Rectal smooth muscle tissue (tissue), 1 donor: ENCODE measurements around the gene DAB2.
A peak's percentile ranks its signal among the peaks of the same experiment; 100 is the strongest.

ENCODE experiments used
- H3K27ac ChIP-seq: one replicate; pipeline ENCODE4 v1.7.0; 2013; ENCODE audit warnings: low read depth, low read length, inconsistent platforms
- H3K27me3 ChIP-seq: one replicate; pipeline ENCODE4 v1.7.0; 2013; ENCODE audit warnings: low read length; ENCODE audit not compliant: control insufficient read depth, insufficient read depth
- H3K36me3 ChIP-seq: one replicate; pipeline ENCODE4 v1.7.0; 2013; ENCODE audit warnings: low read length; ENCODE audit not compliant: control insufficient read depth, insufficient read depth
- H3K4me1 ChIP-seq: one replicate; pipeline ENCODE4 v1.7.0; 2013; ENCODE audit warnings: low read length; ENCODE audit not compliant: control insufficient read depth, insufficient read depth
- H3K4me3 ChIP-seq: one replicate; pipeline ENCODE4 v1.7.0; 2013; ENCODE audit warnings: low read length
- H3K9ac ChIP-seq: one replicate; pipeline ENCODE4 v1.7.0; 2013; ENCODE audit warnings: low read length

DAB2 gene

DNA sequence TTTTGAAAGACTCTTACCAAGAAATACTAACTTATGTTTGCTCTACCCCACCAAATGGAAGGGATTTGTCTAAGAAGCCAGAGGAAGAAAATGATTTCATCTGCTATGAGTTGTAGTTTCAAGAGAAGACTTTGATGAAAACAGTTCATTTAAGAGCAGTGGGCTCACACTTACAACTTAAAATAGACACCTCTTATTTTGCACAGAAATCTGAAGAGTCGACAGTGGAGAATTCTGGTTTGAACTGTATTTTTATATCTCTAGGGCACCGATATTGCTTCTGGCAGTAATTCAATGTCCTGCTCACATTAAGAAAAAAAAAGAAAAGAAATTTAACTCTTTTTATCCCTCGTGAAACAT is 1.9 kb upstream of the DAB2 start:
- no peak overlapping the region for H3K9ac ChIP-seq
- H3K4me1 ChIP-seq: peaks cover 5% of the 10 kb centered on the region
- H3K36me3 ChIP-seq: no peaks in the 10 kb centered on the region
- H3K27ac ChIP-seq: no peak overlapping the region
- H3K4me3 ChIP-seq: no peak overlapping the region
- H3K27me3 ChIP-seq: no peaks in the 10 kb centered on the region

DNA sequence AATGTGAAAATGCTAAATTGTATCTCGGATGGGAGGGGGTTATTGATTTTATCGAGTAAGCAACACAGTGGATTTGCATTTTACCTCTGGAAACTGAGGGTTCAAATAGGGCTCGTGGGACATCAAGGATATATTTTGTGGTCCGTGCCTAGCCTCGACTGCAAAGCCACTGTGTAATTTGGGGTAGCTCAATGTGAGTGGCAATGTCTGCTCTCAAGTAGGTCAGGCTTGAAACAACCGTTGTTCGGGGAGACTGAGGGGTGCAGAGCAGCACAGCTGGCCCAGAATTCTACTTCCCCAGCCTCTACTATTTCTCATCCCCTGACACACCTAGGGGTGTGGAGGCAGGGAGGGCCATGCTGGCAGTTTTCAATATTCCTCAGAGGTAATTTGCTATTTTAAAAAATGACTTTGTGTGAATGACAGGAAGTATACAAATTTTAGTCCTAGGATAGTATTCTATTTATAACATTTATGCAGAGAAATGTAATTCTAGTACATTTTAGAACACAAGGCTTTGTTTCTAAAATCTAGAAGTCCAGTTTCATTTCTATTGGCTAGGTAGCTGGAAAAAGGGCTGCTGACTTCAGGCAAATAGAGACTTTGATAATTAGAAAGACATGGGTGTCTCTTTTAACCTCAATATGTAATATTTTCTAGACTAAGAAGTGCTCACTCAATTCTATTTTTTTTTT is 1.4 kb upstream of the DAB2 start:
- Histone ChIP-seq H3K4me3 (no peak overlapping the region), H3K4me1 (peaks cover 5% of the 10 kb centered on the region), H3K9ac (no peak overlapping the region), H3K36me3 (no peaks in the 10 kb centered on the region), H3K27me3 (no peaks in the 10 kb centered on the region), H3K27ac (no peak overlapping the region)

DNA sequence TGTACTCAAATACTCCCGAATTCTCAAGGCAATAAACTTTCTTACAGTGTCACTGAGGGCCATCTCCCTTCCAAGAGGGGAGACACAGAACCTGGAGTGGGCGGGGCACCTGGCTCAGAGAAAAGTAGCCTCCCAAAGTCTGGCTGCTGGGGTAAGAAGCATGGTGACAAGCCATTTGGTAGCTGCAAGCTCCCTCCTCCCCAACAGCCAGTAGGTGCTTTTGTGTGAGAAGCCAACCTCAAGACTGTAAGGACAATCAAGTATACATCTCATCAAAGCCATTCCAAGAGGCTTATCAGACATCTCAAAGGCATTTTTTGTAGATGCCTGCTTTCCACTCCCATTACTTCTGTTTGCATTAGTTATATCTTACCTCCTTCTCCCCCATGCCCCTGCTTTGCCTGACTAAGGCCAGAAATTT is 1.4 kb downstream of the DAB2 start:
- peak overlapping the region; percentile 72 for H3K4me3 ChIP-seq
- H3K36me3 ChIP-seq: no peaks in the 10 kb centered on the region
- no peaks in the 10 kb centered on the region for H3K27me3 ChIP-seq
- peak overlapping the region; percentile 72 for H3K27ac ChIP-seq
- H3K9ac ChIP-seq: no peak overlapping the region
- H3K4me1 ChIP-seq: peaks cover 9% of the 10 kb centered on the region

DNA sequence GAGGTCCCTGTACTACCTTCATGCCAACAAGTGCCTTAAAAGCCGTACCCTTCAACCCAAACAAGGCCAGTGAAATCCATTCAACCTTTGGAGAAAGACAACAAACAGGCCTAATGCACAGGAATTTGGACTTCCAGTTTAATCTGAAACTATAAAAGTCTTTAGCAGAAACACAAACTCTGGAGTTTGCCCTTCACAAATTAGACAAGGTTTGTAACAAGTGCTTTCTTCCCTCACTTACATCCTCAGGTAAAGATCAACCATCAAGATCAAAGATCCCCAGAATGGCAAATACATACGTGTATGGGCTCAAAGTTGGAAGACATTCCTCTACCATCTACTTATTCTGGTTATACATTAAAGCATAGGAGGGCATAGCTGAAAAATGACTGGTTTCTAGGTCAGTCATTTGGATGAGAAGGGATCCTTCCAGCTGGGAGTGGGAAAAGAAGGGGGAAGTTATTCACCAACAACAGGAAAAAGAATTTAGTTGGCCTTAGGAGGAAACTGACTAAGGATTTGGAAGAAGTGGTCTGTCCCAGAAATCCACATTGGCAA is 2.0 kb downstream of the DAB2 start:
- Histone ChIP-seq H3K4me1 (peaks cover 9% of the 10 kb centered on the region), H3K4me3 (peak overlapping the region; percentile 72), H3K27ac (peak overlapping the region; percentile 64)

DNA sequence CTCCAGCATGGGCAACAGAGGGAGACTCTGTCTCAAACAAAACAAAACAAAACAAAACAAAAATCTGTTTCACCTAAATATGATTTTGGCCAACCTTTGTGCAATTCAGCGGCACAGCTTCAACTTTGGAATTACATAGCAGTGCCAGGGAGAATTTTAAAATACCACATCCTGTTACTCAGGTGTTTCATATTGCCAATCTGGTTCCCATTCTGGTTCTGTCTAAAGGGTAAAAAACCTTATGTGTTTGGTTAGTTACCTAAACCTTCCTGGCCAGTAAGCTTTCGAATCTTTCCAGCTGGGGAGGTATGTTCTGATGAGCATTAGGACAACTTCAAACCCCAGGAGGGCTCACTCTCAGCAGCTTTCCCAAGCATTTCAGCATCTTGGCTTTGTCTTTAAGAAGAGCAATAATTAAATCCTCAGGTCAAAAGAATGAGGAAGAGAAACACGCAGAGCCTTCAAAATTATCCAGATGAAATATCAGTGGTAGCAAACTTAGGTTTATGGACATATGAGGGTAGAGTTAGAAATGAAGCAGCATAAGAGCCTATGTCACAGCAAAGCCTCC is 2.7 kb downstream of the DAB2 start:
- Histone ChIP-seq H3K27ac (peak overlapping the region; percentile 64), H3K27me3 (no peaks in the 10 kb centered on the region), H3K36me3 (no peaks in the 10 kb centered on the region), H3K4me1 (peaks cover 9% of the 10 kb centered on the region), H3K9ac (no peak overlapping the region), H3K4me3 (peak overlapping the region; percentile 72)

More for the DNA sequence above, 2.0 kb downstream of the DAB2 start:
- Histone ChIP-seq H3K27me3 (no peaks in the 10 kb centered on the region), H3K36me3 (no peaks in the 10 kb centered on the region), H3K9ac (no peak overlapping the region)

DNA sequence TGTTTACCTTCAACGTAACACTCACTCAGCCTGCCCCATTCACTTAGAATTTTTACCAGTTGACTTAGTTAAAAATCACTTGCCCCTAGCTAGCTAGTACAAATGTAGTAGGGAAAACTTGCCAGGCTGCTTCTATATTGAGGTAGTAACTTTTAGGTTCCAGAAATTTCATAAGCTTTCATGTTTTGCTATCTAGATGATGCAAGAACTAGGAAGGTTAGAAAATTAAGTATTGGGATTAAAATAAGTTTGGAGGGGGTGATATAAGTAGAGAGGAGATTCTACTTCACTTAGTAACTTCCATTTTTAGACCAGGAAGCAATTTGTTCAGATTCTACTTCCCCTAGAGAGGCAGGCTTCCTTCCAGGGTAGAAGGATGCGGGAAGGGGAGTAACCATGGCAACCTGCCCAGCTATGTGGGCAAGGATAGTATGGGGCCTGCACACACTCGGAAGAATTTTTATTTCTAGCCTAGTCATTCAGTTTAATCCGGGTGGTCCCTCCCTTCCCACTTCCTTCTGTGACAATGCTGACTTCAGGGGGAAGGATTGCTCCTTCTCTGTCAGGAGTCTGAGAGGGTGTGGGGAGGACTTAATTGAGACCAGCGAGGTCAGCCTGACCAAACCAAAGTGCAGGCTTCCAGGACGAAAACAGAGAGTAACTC is 4.2 kb downstream of the DAB2 start:
- H3K9ac ChIP-seq: no peak overlapping the region
- H3K27ac ChIP-seq: peak overlapping the region; percentile 50
- H3K36me3 ChIP-seq: no peaks in the 10 kb centered on the region
- no peak overlapping the region for H3K4me3 ChIP-seq
- peaks cover 9% of the 10 kb centered on the region for H3K4me1 ChIP-seq
- H3K27me3 ChIP-seq: no peaks in the 10 kb centered on the region

DNA sequence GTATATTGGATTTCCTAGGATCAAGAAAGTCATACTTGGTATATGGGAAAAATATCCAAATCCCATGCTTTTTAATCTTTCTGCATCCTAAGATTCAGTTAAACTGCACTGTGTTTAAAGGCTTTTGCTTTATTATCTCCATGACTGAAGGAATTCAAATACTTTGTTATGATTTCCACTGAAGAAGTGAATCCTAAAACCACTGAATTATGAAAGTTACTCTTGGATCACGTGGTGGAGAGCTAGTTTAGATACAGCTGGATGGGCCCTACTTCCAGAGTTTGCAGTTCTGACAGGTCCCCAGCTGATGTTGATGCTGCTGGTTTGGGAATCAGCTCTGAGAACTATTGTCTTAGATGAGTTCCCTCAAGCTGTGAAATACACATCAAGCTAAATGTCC is 5.0 kb downstream of the DAB2 start:
- Histone ChIP-seq H3K27ac (no peak overlapping the region), H3K9ac (no peak overlapping the region), H3K36me3 (no peaks in the 10 kb centered on the region), H3K27me3 (no peaks in the 10 kb centered on the region), H3K4me1 (peaks cover 9% of the 10 kb centered on the region), H3K4me3 (no peak overlapping the region)

DNA sequence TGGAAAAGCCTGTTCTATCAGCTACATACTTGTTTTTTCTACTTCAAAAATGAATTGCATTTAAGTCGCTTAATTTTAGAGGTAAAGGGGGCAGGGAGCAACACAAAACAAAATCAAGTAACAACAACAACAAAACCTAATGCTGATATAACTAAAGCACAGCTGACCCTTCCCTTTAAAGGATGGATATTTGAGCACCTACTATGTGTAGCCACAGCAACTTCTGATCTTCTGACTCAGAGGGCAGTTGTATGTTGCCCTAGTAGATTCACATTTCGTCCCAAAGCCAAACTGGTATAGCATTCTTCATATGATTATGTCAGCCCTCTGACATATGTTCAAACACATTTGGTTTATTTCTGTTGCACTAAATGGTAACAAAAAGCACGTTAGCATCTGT is 6.8 kb downstream of the DAB2 start:
- H3K4me1 ChIP-seq: peaks cover 9% of the 10 kb centered on the region
- H3K4me3 ChIP-seq: no peak overlapping the region
- H3K27me3 ChIP-seq: no peaks in the 10 kb centered on the region
- H3K9ac ChIP-seq: no peak overlapping the region
- H3K27ac ChIP-seq: no peak overlapping the region
- no peaks in the 10 kb centered on the region for H3K36me3 ChIP-seq

DNA sequence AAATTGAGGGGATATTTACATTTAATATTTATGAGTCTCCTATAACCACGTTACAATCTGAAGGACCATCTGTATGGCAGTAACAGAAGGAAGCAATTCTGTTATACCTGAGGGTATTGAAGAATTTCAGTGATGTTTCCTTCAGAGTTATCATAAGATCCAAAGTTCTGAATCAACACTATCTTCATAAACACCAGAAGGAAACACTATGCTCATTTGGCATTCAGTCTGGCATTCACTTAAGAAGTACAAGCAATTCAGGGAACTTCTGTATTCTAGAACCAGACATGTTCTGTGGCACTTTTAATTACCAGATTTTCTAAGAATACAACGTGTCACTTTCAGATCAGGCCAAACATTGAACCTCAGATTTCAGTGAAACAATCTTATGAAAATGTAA is 9.6 kb downstream of the DAB2 start:
- peaks cover 4% of the 10 kb centered on the region for H3K4me1 ChIP-seq

DNA sequence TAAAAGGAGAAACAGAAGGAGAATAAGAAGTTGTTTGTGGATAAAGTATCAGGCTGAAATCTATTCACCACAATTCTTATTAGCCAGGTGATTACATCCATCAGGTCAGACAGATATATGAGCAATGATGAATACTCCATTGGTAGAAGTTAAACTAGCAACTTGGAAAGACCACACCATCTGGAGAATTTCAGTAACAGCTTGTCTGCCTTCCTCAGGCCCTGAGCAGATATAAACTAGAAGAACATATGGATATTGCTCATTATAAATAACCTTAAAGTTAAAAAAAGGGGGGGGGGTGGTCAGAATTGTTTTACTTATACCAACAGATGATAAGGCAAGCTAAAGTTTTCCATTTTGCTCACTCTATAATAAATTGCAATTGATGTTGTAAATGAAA is 10.4 kb downstream of the DAB2 start:
- Histone ChIP-seq H3K4me1 (peaks cover 4% of the 10 kb centered on the region), H3K4me3 (no peak overlapping the region), H3K9ac (no peak overlapping the region), H3K36me3 (no peaks in the 10 kb centered on the region), H3K27ac (no peak overlapping the region), H3K27me3 (no peaks in the 10 kb centered on the region)

More for the DNA sequence above, 9.6 kb downstream of the DAB2 start:
- H3K27ac ChIP-seq: no peak overlapping the region
- no peak overlapping the region for H3K4me3 ChIP-seq
- no peaks in the 10 kb centered on the region for H3K27me3 ChIP-seq
- no peaks in the 10 kb centered on the region for H3K36me3 ChIP-seq
- no peak overlapping the region for H3K9ac ChIP-seq

DNA sequence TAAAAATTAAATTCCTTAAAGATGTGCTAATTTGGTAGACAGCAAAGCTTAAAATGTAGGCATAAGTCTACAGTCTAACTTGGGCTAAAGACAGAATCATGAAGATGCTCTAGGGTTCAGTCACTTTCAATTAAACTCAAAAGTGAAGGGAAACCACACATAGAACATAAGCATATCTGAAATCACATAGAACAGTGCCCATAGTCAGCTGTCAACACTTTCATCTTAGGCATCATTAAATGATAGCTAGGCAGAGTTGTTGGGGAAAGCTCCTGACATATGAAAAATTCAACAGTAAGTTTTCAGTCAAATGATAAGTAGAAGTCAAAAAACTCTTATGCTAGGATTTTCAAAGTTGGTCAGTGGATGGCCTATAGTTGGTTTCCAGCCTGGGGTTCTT is 11.0 kb downstream of the DAB2 start:
- Histone ChIP-seq H3K9ac (no peak overlapping the region), H3K4me1 (peaks cover 4% of the 10 kb centered on the region), H3K36me3 (no peaks in the 10 kb centered on the region), H3K27ac (no peak overlapping the region), H3K4me3 (no peak overlapping the region), H3K27me3 (no peaks in the 10 kb centered on the region)

DNA sequence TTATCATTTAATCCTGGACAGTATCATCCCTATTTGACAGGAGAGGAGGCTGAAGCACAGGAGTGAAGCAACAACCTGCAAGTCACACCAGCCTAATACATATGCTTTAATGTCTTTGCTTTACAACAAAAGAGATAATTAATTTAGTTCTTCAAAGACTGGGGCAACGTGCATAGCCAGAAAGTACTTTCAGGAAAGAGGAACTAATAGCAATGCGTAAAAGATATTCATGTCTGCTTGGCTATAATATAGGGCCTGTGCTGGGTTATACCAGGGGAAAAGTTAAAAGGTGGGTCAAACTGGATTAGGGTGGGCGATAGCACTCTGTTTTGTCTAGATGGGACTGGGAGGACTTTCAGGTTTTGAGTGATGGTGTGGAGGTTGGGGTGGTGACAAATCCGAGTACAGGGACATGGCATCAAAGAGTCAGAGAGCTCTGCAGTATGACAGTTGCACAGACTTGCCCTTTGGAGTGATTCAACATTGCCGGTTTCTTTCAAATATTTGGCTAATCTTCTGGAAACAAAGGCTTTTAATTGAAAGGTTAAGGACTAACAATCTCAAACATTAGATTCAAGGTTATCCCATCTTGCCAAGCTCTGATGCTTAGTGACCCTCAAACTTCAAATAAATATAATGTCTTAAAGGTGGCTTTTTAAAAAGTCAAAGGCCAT is 11.9 kb downstream of the DAB2 start:
- Histone ChIP-seq H3K4me1 (peaks cover 6% of the 10 kb centered on the region), H3K27me3 (no peaks in the 10 kb centered on the region), H3K36me3 (no peaks in the 10 kb centered on the region), H3K4me3 (no peak overlapping the region), H3K27ac (no peak overlapping the region), H3K9ac (no peak overlapping the region)
